IMR-90 (cell line): ENCODE measurements around the gene NHLRC2. TPM values are rescaled to one million over a fixed set of nuclear protein-coding genes. Genes with fewer than 3 reads are reported as not detected.

Source experiments
- ATAC-seq: fragments of 200-7000 bp; cut with Tn5 transposase; 2 replicates; pipeline ENCODE4 v1.9.1; 2020; ENCODE audit warnings: low read depth, mild to moderate bottlenecking, moderate library complexity
- BruUV-seq: library from RNA; stranded (reverse); fragments of 400-500 nt; replicated peaks from 2 replicates; lab custom pipeline; 2021; lab: Mats Ljungman, UMichigan
- CTCF ChIA-PET: fragments of 300-600 bp; formaldehyde crosslinking; extraction: SDS; loops from one replicate; lab custom pipeline; 2021; ENCODE audit warnings: antibody characterized with exemption; lab: Yijun Ruan, JAX
- POLR2A ChIA-PET: fragments of 300-600 bp; sonication (Branson Sonifier 250); formaldehyde crosslinking; loops from one replicate; lab custom pipeline; 2022; ENCODE audit warnings: antibody characterized with exemption; ENCODE audit not compliant: unreplicated experiment; lab: Charles Lee
- DNase-seq: peaks from one replicate; pipeline ENCODE4 v3.0.0; 2013
- H2AFZ ChIP-seq: replicated peaks from 2 replicates; pipeline ENCODE3; 2013; ENCODE audit warnings: low read length, mild to moderate bottlenecking; ENCODE audit not compliant: poor library complexity
- H2AK5ac ChIP-seq: 2 replicates; pipeline ENCODE4 v1.6.1; 2013; ENCODE audit warnings: low read depth, low read length, inconsistent platforms
- H2AK9ac ChIP-seq: replicated peaks from 2 replicates; pipeline ENCODE3; 2013; ENCODE audit warnings: mild to moderate bottlenecking, low read depth, low read length, moderate library complexity; ENCODE audit not compliant: poor library complexity
- H2BK120ac ChIP-seq: 2 replicates; pipeline ENCODE4 v1.6.1; 2013; ENCODE audit warnings: low read depth, low read length, inconsistent platforms
- H2BK15ac ChIP-seq: 3 replicates; pipeline ENCODE4 v1.6.1; 2013; ENCODE audit warnings: low read depth, low read length, inconsistent platforms
- H2BK20ac ChIP-seq: 2 replicates; pipeline ENCODE4 v1.6.1; 2013; ENCODE audit warnings: low read depth, mild to moderate bottlenecking, inconsistent platforms, low read length, moderate library complexity
- H2BK5ac ChIP-seq: 2 replicates; pipeline ENCODE4 v1.6.1; 2013; ENCODE audit warnings: mild to moderate bottlenecking, low read depth, low read length, inconsistent platforms; ENCODE audit not compliant: poor library complexity, severe bottlenecking
- H3K14ac ChIP-seq: replicated peaks from 2 replicates; pipeline ENCODE4 v1.6.1; 2013; ENCODE audit warnings: low read depth, low read length, inconsistent platforms
- H3K18ac ChIP-seq: 2 replicates; pipeline ENCODE4 v1.6.1; 2013; ENCODE audit warnings: low read depth, low read length, control low read depth
- H3K23ac ChIP-seq: 2 replicates; pipeline ENCODE4 v1.6.1; 2013; ENCODE audit warnings: low read depth, low read length, inconsistent platforms
- H3K27ac ChIP-seq: 2 replicates; pipeline ENCODE4 v1.5.1; 2013; ENCODE audit warnings: mild to moderate bottlenecking, control low read depth, low read length; ENCODE audit not compliant: insufficient read depth
- H3K27me3 ChIP-seq: 2 replicates; pipeline ENCODE4 v1.6.1; 2013; ENCODE audit warnings: low read length; ENCODE audit not compliant: control insufficient read depth, insufficient read depth
- H3K36me3 ChIP-seq: 2 replicates; pipeline ENCODE4 v1.6.1; 2013; ENCODE audit warnings: low read length, mixed read lengths; ENCODE audit not compliant: control insufficient read depth, insufficient read depth
- H3K4ac ChIP-seq: 2 replicates; pipeline ENCODE4 v1.6.1; 2013; ENCODE audit warnings: low read depth, low read length, inconsistent platforms
- H3K4me1 ChIP-seq: 2 replicates; pipeline ENCODE4 v1.6.1; 2013; ENCODE audit warnings: low read length, mixed read lengths; ENCODE audit not compliant: control insufficient read depth, insufficient read depth
- H3K4me2 ChIP-seq: 2 replicates; pipeline ENCODE4 v1.6.1; 2013; ENCODE audit warnings: low read depth, mild to moderate bottlenecking, control low read depth, low read length, moderate library complexity
- H3K4me3 ChIP-seq: 2 replicates; pipeline ENCODE4 v1.5.1; 2013; ENCODE audit warnings: low read depth, mild to moderate bottlenecking, control low read depth, low read length, moderate library complexity; ENCODE audit not compliant: insufficient read depth
- H3K56ac ChIP-seq: 2 replicates; pipeline ENCODE4 v1.6.1; 2013; ENCODE audit warnings: low read length, inconsistent platforms; ENCODE audit not compliant: insufficient read depth; ENCODE audit errors: extremely low read depth
- H3K79me1 ChIP-seq, 2 experiments: 2 replicates each; pipeline ENCODE4 v1.6.1; 2013; ENCODE audit warnings: low read length in 2 of 2, inconsistent platforms in 1 of 2, low read depth in 1 of 2
- H3K9ac ChIP-seq: 2 replicates; pipeline ENCODE4 v1.6.1; 2013; ENCODE audit warnings: low read depth, low read length, control low read depth
- H3K9me1 ChIP-seq: 2 replicates; pipeline ENCODE4 v1.6.1; 2013; ENCODE audit warnings: low read length, inconsistent platforms; ENCODE audit not compliant: insufficient read depth
- H3K9me3 ChIP-seq: 2 replicates; pipeline ENCODE4 v1.6.1; 2013; ENCODE audit warnings: low read length; ENCODE audit not compliant: control insufficient read depth, insufficient read depth
- H4K20me1 ChIP-seq: 2 replicates; pipeline ENCODE4 v1.6.1; 2013; ENCODE audit warnings: low read length, inconsistent platforms; ENCODE audit not compliant: insufficient read depth
- H4K5ac ChIP-seq: 2 replicates; pipeline ENCODE4 v1.6.1; 2013; ENCODE audit warnings: mild to moderate bottlenecking, low read depth, low read length, control low read depth
- H4K8ac ChIP-seq, 2 experiments: 2 replicates each; pipeline ENCODE4 v1.6.1; 2013; ENCODE audit warnings: low read depth in 2 of 2, low read length in 2 of 2, control low read depth in 1 of 2, inconsistent platforms in 1 of 2
- H4K91ac ChIP-seq: 2 replicates; pipeline ENCODE4 v1.6.1; 2013; ENCODE audit warnings: low read depth, low read length, inconsistent platforms; ENCODE audit not compliant: insufficient read depth
- CEBPB ChIP-seq: IDR thresholded peaks from 2 replicates; pipeline ENCODE4 v1.6.1; 2012; ENCODE audit warnings: low read depth, low read length, improper control_type of control experiment
- FOS ChIP-seq: fragments of 150-350 bp; IDR thresholded peaks from 2 replicates; pipeline ENCODE4 v1.6.1; 2016; ENCODE audit warnings: low read depth, low read length
- MAZ ChIP-seq: IDR thresholded peaks from 2 replicates; pipeline ENCODE4 v1.6.1; 2012; ENCODE audit warnings: low read depth, mild to moderate bottlenecking, low read length, improper control_type of control experiment, moderate library complexity, borderline replicate concordance
- NFE2L2 ChIP-seq: fragments of 150-350 bp; IDR thresholded peaks from 2 replicates; pipeline ENCODE4 v1.6.1; 2016; ENCODE audit warnings: low read depth, mild to moderate bottlenecking, low read length
- RAD21 ChIP-seq: IDR thresholded peaks from 2 replicates; pipeline ENCODE4 v1.6.1; 2012; ENCODE audit warnings: low read length, improper control_type of control experiment
- WGBS, 2 experiments: methylation state at CpG; one replicate each; pipeline versions ENCODE4 v1.1.5 to v1.1.7; 2013; ENCODE audit warnings: missing lambda C conversion rate in 2 of 2; ENCODE audit not compliant: insufficient read length in 1 of 2; ENCODE audit errors: extremely low coverage in 2 of 2; 5-methylcytosine and 5-hydroxymethylcytosine counted together
- dilution Hi-C: fragments of 300-500 bp; cut with HindIII; formaldehyde crosslinking; loops from one replicate; pipeline ENCODE4 v1.14.3; 2018; ENCODE audit warnings: low sequenced_read_pairs; ENCODE audit not compliant: unreplicated experiment
- in situ Hi-C: fragments of 300-500 bp; cut with MboI; formaldehyde crosslinking; loops from 3 replicates; pipeline ENCODE4 v1.14.3; 2019; ENCODE audit warnings: low sequenced_read_pairs, inconsistent platforms, mixed read lengths
- intact Hi-C: fragments of 100-400 bp; cut with micrococcal nuclease; formaldehyde crosslinking; loops from 2 replicates; pipeline ENCODE4 v1.10.0; 2022
- polyA plus RNA-seq, 3 experiments: library from polyadenylated mRNA; depleted of rRNA; stranded (reverse); fragments of >200 nt; gene quantifications; 2 replicates each; pipeline ENCODE4 v1.2.3, GENCODE V29; 2012; ENCODE audit warnings: low replicate concordance in 1 of 3
- total RNA-seq: library from RNA; depleted of rRNA; stranded (reverse); fragments of >200 nt; gene quantifications from 2 replicates; pipeline ENCODE4 v1.2.3, GENCODE V29; 2012
- TF ChIP-seq, protein P1 (sequence below): conservative IDR thresholded peaks from 2 replicates; pipeline ENCODE4 v1.5.1; 2012; ENCODE audit warnings: mild to moderate bottlenecking, low read depth, low read length, improper control_type of control experiment
- TF ChIP-seq, protein P2 (sequence below): fragments of 150-350 bp; IDR thresholded peaks from 2 replicates; pipeline ENCODE4 v1.6.1; 2016; ENCODE audit warnings: low read depth, mild to moderate bottlenecking, low read length, moderate library complexity, borderline replicate concordance

NHLRC2 gene
- total and polyA plus RNA-seq, 2 of the 4 experiments (the other 2 are of a cell fraction) = 3.0 to 11.8 TPM

DNA sequence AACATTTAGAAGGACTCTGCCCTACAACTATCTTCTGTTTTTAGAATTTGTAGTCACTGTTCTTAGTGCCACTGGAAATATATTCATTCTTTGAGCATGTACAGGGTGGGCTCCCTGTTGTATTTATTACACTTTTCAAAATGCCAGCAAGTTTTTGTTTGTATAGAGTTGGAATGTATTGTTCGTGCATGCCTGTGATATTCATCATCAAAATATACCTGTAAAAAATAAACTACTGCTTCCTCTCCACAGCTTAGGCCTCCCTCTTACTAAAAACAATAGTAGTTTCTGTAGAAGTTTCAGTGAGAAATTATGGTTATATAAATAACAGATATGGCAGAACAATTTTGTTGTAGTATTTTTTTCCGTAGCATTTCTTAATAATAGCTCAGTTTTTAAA lies 61.6 kb downstream of the NHLRC2 start:
- no peak overlapping the region for H3K4me2 ChIP-seq

More for the DNA sequence above, 61.6 kb downstream of the NHLRC2 start:
- Histone ChIP-seq H3K23ac (no peak overlapping the region), H3K27me3 (no peaks in the 10 kb centered on the region), H2AK5ac (no peak overlapping the region), H3K79me1 (no peaks in the 10 kb centered on the region), H4K8ac (no peak overlapping the region), H2BK20ac (no peak overlapping the region), H3K56ac (no peak overlapping the region), H3K14ac (no peak overlapping the region), H4K91ac (no peak overlapping the region), H3K4me1 (no peaks in the 10 kb centered on the region), H2BK15ac (no peak overlapping the region), H3K9me3 (no peaks in the 10 kb centered on the region), H3K27ac (no peak overlapping the region), H3K36me3 (0 out of 2 replicates have a peak, but pooled peaks cover 4% of the 10 kb centered on the region), H2BK120ac (no peak overlapping the region), H3K4me3 (no peak overlapping the region), H4K20me1 (no peaks in the 10 kb centered on the region), H4K5ac (no peak overlapping the region), H2AK9ac (no peak overlapping the region), H2AFZ (no peak overlapping the region), H3K18ac (no peak overlapping the region), H3K9me1 (no peaks in the 10 kb centered on the region), H2BK5ac (no peak overlapping the region), H3K9ac (no peak overlapping the region), H3K4ac (no peak overlapping the region)
- DNase-seq (no peak), ATAC-seq (no peak)
- intact Hi-C loops = no loop called here
- BruUV-seq = no TSS peak
- WGBS, 2 experiments = no CpG with 5 or more reads among the region's 2 CpGs
- TF ChIP-seq RAD21 = no peak
- TF ChIP-seq CEBPB = no peak
- TF ChIP-seq MAZ = no peak
- TF ChIP-seq, protein P1, sequence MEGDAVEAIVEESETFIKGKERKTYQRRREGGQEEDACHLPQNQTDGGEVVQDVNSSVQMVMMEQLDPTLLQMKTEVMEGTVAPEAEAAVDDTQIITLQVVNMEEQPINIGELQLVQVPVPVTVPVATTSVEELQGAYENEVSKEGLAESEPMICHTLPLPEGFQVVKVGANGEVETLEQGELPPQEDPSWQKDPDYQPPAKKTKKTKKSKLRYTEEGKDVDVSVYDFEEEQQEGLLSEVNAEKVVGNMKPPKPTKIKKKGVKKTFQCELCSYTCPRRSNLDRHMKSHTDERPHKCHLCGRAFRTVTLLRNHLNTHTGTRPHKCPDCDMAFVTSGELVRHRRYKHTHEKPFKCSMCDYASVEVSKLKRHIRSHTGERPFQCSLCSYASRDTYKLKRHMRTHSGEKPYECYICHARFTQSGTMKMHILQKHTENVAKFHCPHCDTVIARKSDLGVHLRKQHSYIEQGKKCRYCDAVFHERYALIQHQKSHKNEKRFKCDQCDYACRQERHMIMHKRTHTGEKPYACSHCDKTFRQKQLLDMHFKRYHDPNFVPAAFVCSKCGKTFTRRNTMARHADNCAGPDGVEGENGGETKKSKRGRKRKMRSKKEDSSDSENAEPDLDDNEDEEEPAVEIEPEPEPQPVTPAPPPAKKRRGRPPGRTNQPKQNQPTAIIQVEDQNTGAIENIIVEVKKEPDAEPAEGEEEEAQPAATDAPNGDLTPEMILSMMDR = no peak
- no peak for TF ChIP-seq FOS
- TF ChIP-seq NFE2L2 = no peak
- TF ChIP-seq, protein P2, sequence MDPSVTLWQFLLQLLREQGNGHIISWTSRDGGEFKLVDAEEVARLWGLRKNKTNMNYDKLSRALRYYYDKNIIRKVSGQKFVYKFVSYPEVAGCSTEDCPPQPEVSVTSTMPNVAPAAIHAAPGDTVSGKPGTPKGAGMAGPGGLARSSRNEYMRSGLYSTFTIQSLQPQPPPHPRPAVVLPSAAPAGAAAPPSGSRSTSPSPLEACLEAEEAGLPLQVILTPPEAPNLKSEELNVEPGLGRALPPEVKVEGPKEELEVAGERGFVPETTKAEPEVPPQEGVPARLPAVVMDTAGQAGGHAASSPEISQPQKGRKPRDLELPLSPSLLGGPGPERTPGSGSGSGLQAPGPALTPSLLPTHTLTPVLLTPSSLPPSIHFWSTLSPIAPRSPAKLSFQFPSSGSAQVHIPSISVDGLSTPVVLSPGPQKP = no peak
- in situ Hi-C loops = no loop called here
- POLR2A ChIA-PET = no interaction called here
- dilution Hi-C loops = no loop called here
- CTCF ChIA-PET = no interaction called here
